ENCODE data around the gene ARHGAP27.
"Not testable (repeated sequence)": the region's sequence is repeated elsewhere in the genome, so short reads cannot be mapped to it uniquely, and the experiment has no call there.

The ARHGAP27 gene

DNA sequence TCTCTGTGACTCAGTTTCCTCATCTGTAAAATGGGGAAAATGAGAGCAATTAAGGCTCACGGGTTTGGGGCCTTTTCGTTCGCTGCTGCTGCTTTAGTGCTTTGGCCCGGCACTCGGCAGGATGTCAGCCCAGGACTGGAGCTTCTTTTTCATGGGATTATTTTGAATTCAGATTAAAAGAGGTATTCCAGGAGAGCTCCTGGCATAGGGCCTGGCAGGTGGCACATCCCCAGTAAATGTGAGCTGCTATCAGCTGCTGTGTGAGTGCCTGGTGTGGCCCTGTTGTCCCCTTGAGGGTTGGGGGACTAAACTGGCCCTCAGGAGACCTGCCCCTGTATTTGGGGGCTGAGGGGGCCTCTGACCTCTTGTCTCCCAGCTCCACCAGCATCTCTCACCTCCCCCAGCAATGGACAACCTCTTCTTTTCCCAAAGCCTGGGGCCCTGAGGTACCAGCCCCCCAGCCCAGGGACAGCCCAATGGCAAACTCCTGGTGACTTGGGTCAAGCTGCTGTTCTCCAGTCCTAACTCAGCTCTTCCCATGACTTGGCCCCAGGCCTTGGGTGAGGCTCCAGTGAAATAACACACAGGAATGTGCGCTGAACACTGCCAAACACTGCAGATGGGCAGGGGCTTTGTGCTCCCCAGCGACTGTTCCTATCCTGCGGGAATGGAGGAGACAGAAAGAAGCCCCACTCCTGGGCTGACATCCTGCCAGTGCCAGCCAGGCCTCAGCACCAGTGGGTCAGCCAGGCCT is 14.4 kb upstream of the ARHGAP27 start:
- DNase-seq (ENCODE audit: low spot score); FAIRE-seq: not testable (repeated sequence)

DNA sequence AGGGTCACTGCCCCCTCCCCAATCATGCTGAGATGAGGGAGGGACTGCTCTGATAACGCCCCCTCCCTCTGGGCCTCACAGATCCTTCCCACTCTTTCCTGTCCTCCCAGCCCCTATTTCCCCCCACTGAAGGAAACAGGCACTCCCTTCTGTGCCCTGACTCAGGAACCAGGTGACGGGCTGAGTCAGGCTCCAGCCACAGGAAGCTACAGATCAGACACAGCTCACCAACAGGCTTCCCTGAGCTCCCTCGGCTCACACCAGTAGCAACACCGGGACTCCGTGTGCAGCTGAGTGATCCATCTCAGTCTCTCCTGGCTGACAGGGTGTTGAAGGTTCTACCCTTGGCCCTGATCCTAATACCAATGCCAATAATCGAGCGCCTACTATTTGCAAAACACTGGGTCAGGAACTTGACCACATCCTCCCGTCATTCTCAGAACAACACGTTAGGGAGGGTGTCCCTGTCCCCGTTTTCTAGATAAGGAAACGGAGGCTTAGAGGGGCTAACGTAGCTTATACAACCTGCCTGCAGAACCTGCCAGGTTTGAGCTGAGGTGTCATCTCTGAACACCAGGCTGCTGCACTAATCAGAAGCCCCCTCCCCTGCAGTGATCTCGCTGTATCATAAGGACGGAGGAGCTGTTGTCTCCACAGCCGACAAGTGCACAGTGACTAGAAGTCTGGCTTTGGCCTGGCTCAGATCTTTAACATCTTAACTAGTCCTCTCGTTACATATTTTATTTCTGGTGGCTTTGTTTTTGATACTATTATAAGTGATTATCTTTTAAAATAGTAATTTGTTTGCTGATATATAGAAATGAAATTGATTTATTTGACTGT is 13.5 kb upstream of the ARHGAP27 start:
- peak; percentile 59 for DNase-seq (ENCODE audit: low spot score)
- not testable (repeated sequence) for FAIRE-seq

DNA sequence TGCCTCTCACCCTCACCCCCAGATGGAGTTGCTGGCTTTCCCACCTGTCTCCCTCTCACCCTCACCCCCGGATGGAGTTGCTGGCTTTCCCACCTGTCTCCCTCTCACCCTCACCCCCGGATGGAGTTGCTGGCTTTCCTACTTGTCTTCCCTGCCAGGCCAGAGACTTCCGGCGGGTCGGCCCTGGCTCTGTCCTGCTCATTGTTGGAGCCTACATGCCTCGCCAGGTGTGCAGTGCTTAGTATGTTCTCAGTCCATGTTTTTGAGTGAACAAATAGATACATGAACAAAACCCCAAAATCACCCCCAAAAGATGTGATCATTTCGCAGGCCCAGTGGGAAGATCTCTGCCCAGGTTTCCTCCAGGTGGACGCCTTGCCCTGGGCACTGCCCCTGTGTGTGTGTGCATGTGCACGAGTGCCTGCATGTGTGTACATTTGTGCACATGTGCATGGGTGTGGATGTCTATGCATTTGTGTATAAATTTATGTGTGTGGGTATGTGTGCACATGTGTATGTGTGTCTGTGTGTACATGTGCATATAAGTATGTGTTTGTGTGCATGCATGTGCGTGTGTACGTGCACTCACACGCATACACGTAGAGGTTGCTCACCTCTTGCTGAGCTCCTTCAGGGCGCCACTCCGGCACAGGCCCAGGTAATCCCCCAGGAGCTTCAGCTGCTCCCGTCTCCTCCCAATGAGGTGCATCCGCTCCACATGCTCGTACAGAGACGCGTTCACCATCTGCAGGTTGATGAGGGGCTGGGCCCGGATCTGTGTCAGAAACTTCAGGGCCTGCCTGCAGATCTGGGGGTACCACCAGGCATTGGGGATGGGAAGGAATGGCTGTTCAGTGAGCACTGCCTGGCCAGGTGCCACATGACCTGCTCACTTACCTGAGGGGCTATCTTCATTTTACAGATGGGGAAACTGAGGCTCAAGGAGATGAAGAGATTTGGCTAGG is 12.5 kb upstream of the ARHGAP27 start:
- DNase-seq (ENCODE audit: low spot score): not testable (repeated sequence)
- peak; percentile 84 for FAIRE-seq

DNA sequence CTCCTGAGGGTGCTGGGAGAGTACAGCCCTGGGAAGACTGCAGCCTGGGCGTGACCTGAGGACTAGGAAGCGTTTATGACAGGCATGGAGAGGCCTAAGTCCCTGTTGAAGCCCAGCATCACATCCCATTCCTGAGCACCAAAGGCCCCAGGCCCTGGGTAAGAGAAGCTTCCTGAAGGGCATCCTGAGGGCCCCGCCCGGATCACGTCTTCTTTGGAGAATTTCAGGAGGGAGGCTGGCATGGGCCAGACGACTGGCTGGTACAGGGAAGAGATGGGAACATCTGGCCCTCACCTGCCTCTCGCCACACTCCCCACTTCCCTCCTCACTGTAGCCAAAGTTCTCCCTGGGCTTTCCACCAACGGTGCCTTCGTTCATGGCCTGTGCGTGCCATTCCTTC is 11.6 kb upstream of the ARHGAP27 start:
- not testable (repeated sequence) for DNase-seq (ENCODE audit: low spot score); FAIRE-seq

DNA sequence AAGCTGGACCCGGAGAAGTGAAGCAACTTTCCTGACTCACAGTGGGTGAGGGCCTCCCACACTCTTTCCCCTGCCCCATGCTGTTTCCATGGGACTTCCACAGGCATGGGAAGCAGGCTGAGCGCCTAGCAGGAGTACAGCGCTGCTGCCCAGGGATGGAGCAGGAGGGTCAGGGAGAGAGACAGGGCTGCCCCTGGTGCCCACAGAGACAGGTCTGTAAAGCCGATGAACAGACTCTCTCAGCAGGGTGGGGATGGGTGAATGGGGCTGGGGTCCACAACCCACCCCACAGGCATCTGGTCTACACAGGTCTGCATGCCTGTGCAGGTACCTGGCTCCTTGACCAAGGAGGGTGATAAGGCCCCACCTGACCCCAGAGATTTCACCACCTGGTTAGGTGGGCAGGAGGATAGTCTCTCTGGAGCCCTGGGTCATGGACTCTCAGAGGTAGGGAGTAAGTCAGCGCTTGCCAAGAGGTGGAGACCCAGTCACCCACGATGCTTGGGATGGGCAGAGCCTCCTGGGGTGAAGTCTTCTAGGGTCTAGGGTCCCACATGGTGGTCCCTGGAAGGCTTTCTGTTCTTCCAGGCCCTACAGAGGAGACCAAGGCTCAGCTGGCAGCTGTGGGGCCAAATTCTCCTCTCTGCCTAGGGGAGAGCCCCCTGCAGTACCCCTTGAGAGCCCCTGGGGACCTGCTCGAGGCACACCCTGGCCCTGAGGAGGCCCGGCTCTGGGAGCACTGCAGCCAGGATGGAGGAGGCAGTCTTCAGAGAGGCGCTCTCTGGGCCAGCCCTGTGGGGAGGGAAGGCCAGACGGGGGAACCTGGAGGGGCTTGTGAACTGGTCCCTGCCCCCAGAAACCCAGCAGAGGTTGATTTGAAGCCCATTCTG is 10.9 kb upstream of the ARHGAP27 start:
- not testable (repeated sequence) for DNase-seq (ENCODE audit: low spot score); FAIRE-seq

DNA sequence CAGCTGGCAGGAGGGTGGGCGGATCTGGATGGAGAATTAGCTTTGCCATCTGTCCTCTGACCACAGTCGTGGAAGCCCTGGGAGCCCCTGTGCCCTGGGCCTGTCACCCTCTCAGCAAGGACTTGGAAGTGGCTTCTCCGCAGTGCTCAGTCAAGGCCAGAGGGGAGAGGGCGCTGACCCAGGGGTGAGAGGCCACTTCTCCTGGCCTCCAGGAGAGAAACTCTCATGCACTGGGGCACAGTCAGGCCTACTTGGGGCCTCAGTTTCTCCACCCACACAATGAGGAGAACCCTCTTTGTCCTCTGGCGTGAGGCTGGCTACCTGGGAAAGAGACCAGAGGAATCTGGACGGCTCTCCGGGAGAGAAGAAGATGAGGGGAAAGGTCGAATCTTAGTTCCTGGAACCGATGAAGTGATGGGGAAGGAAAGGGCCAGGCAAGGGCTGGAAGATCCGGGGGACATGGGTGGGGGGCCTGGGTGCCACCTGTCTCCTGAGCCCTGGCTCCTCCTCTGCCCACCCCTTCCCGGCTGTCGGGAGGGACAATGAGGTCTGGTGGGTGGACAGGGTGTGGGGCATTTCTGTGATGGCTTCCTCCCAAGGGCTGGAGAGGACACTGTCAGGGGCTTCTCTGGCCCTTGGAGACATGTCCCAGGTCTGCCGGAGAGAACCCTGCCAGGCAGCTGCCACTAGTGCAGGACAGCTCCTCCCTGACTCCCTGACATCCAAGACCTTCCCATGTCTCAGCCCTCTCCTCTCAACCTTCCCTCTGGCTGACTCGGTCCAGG is 9.0 kb upstream of the ARHGAP27 start:
- no peak for FAIRE-seq

DNA sequence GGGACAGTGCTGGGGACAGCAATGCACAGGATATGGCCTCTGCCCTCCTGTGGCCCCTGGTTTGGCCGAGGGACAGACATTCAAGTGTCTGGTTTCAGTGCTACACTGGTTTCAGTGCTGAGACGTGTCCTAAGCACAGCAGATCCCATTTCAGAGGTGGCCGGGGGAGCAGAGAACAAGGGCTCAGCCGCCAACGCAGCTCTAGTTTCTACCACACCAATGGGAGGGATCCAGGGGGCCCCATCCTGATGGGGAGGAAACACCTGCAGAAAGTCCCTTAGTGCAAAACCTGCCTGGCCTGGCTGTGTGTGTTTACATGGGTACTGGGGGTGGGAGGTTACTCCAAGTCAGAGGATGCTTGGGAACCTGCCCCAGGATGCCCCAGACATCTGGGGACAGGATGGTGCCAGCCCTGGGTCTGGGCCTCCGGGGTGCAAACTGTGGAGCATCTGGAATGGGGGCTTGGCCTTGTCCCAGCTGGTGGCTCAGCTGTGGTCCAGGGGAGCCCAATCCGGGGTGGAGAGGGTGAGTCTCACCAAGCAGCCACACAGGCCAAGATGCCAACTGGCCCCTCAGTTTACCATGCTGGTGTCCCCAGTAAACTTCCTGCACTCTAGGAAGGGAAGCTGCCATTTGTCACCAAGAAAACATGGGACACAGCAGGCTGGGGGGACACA is 8.3 kb upstream of the ARHGAP27 start:
- FAIRE-seq (peak; percentile 9), DNase-seq (ENCODE audit: low spot score) (peak; percentile 2)

More for the DNA sequence above, 9.0 kb upstream of the ARHGAP27 start:
- DNase-seq (ENCODE audit: low spot score): peak; percentile 2

DNA sequence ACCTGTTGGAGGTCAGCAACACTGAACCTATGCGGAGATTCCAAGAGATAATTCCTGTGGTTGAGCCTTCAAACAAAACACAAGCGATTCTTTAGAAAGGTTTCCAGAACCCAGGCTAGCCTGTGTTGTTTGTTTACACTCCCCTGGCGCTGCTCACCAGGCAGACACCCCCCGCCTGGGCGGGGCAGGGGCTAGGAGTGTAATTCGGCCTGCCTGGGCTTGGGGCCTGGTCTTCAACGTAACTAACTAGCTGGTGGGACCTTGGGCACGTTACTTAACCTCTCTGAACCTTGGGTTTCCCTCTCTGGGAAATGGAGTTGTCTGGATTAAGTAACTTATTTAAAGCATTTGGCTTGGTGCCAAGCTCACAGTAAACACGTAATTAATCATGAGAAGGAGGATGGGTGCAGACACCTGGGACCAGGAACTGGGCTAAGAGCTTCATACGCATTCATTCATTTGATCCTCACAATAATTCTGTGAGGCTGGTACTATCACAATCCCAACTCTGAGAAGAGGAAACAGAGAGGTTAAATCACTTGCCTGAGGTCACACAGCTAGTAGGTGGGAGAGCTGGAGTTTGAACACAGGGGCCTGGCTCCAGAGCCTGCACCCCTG is 7.6 kb upstream of the ARHGAP27 start:
- DNase-seq (ENCODE audit: low spot score) (no peak), FAIRE-seq (no peak)

DNA sequence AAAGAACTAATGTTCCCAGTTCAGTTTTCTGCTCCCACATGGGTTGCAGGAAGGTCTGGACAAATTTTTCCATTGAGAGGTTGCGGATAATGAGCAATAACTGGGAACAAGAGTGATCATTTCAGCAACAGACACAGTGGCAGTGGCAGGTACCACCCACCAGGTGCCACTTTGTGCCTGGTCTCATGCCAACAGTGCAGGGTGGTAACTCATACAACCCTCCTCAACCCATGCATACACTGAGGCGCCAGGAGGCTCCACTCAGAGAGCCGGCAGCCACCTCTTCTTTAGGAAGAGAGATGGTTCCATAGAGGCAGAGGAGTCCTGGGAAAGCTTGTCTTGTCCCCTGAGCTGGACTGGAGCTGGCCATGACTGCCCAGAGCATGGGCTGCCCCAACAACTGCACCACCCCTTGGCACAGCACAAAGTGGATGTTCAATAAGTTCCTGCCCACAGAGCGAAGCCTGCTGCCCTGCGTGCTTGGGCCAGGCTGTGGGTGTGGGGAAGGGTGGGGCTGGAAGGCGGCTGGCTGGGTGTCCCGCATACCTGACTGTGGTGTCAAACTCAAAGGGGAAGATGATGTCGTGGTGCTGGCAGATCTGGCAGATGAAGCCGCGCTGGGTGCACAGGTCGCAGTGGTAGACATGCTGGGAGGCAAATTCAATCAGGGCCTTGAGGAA is 6.4 kb upstream of the ARHGAP27 start:
- DNase-seq (ENCODE audit: low spot score): no peak
- peak; percentile 92 for FAIRE-seq

DNA sequence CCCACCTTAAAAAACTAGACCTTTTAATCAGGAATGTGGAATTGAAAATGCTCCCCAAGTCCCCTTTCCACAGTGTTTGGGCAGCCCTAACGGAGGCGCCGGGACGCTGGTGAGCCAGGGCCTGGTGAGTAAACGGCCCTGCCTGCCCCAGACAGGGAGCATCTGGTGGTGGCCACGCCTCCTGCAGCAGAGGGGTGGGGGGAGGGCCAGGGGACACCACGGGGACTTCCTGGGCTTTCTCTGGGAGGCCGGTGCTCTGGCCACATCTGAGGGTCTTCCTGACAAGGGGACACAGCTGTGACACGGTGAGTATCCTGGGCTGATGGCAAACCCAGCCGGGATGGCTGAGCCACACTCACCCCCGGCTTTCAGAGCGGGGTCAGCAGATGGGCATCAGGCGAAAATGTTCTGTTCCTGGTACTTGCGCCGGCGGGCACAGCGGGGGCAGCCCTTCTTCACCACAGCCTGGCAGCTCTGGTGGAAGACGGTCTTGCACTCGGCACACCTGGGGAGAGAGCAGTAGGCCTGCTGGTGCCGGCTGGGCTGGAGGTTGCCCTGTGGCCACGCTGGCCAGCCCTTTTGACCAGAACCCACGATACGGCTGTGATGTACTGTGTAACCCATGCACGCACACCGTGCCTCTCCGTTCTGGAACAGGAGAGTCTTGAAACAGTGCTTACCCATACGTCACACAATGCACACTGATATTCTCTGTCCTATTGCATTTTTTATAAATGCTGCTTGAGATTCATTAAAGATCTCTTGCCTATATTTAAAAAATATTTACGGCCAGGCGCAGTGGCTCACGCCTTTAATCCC is 5.0 kb upstream of the ARHGAP27 start:
- no peak for DNase-seq (ENCODE audit: low spot score)
- peak; percentile 67 for FAIRE-seq

DNA sequence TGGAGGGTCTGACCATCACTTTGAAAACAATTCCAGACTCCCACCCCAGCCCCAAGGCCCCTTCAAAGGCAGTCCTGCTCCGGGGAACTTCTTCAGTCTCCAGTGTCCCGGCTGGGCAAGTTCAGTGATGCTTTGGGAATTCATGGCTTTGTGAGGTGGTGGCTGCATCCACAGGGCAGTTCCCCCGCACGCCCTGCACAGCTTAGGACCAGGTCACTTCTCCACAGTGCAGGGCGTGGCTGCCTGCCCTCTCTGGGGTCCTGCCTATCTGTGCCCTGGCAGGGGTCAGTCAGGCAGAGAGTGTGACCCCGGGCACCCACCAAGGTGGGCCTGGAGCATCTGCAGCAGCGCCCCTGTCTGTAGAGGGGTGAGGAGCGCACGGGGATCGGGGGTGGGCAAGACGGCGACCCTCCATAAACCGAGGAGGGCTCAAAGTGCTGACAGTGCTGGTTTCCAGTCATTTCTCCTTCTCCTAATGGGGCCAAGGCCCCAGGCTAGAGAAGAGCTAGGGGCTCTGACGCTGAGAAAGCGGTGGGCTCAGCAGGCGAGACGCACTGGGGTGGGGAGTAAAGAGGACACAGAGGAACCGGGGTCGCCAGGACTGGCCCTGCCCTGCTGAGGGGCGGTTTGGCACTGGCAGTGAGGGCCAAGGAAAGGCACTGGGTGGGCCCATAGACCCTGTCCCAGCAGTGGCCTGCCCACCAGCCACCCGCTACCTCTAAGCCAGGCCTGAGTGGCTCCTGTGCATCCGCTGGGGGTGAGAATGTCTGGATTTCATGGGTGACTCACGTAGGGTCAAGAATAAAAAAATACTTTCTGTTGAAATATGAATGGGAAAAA is 4.2 kb upstream of the ARHGAP27 start:
- FAIRE-seq: no peak
- DNase-seq (ENCODE audit: low spot score): no peak

DNA sequence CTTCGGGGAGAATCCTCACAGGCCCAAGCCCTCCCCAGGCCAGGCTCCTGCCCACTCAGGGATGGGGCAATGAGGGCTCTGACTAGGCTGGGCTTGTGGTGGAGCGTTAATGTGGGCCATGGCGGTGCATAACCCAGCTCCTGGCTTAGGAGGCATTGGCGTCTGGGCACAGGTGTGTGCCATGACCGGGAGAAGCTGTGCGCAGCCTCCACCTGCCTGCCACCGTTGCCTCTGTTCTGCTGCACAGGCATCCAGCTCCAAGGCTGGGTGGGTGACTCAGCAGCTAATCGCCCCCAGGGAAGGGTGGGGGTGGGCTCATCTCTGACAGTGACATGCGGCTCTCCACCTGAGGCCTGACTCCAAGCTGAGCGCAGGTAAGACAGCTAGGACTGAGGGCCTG is 3.5 kb upstream of the ARHGAP27 start:
- no peak for FAIRE-seq
- no peak for DNase-seq (ENCODE audit: low spot score)

DNA sequence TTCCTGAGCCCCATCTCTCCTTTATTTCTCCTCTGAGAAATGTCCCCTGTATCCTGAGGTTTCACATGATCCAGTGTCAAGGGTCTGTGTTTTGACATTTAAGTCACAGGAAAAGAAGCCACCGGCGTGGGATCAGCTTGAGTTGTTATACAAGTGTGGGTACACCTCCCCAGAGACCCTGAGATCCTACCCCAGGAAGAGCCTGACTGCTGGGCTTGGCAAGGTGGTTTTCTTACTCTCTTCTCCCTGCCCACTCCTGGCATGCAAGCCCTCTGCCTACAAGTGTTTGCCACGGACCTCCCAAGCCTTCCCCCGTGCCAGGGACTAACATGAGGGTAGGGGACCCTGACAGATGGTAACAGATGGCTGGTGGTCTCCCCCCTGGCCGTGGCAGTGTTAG is 2.8 kb upstream of the ARHGAP27 start:
- DNase-seq (ENCODE audit: low spot score): no peak
- no peak for FAIRE-seq

DNA sequence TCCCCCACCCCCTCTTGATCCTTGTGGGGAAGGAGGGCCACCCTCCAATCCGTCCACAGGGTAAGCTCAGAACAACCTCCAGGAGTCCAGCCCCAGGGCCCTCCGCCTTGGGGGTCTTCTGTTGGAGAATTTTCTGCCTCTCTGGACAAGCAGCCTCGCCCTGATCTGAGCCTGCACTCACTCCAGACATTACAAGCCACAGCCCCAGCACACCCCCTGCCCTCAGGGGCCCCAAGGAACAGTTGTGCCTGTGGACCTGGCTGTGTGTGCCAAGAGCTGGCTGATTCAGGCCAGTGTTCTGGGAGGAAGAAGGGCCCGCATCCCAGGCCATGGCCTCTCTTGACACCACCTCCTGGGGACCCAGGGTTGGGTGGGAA is 477 bp upstream of the ARHGAP27 start:
- FAIRE-seq: no peak
- no peak for DNase-seq (ENCODE audit: low spot score)

DNA sequence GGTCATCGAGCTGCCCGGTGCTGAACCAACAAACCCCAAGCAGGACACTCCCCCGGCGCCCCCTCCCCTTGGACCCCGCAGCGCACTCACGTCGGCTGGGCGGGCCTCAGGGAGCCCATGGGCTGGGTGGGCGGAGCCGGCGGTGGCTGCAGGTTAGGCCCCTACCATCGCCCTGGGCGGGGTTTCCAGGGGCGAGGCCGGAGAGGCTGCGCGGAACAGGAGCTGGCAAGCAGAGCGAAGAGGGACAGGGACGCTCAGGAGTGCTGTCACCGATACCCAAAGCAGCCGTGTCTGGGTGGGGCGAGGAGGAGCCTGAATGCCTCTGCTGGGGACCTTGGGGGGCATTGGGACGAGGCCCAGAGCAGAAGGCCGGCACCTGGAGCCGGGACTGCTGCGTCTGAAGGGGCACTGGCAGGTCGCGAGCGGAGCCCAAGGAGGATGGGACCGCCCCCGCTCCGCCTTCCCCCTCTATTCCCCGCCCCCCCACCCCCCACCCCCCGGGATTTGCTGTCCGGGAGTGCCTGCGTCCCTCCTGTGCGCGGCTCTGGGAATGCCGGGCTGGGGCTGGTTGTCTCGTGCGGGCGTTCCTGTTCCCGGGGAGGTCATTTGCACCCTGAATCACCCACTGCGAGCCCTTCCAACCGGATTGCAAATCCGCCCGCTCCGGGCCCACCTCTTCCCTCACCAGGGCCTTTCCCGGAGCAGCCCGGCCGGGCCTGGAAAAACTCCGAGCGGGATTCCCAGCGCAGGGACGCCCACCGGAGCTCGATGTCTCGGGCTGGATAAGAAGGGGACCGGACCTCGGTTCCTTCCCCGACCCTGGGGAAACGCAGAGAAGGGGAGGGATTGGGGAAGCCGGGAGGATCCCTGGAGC is 902 bp downstream of the ARHGAP27 start:
- DNase-seq (ENCODE audit: low spot score): no peak
- FAIRE-seq: no peak
